ENCODE data around the gene UBR3.
A peak's percentile ranks its signal among the peaks of the same experiment; 100 is the strongest.
"Not testable (repeated sequence)": the region's sequence is repeated elsewhere in the genome, so short reads cannot be mapped to it uniquely, and the experiment has no call there.

Gene UBR3

GRCh38 chr2:169822036-169822435, 5.2 kb upstream of the UBR3 start:
- peak; percentile 20 for DNase-seq (ENCODE audit: low read depth)

GRCh38 chr2:169822785-169823392, 4.4 kb upstream of the UBR3 start:
- DNase-seq (ENCODE audit: low read depth) = peak; percentile 37

- DNase-seq (ENCODE audit: low read depth) = no peak
Observed at GRCh38 chr2:169823996-169824372, 3.3 kb upstream of the UBR3 start.

GRCh38 chr2:169824373-169825333, 2.6 kb upstream of the UBR3 start, which contains the start of gene METTL5:
Gene METTL5, minus strand, starts transcription at chr2:169824905. Its CDS starts 308 bp downstream, at chr2:169824597.
- DNase-seq (ENCODE audit: low read depth) = peak; percentile 75

GRCh38 chr2:169828141-169828811, 1.0 kb downstream of the UBR3 start:
- peak; percentile 78 for DNase-seq (ENCODE audit: low read depth)

- DNase-seq (ENCODE audit: low read depth) = no peak
Observed at GRCh38 chr2:169834401-169834800, 7.1 kb downstream of the UBR3 start.

GRCh38 chr2:169838743-169839489, 11.7 kb downstream of the UBR3 start:
- no peak for DNase-seq (ENCODE audit: low read depth)

- no peak for DNase-seq (ENCODE audit: low read depth)
Observed at GRCh38 chr2:169839954-169840746, 12.9 kb downstream of the UBR3 start.

GRCh38 chr2:169840747-169841142, 13.5 kb downstream of the UBR3 start:
- no peak for DNase-seq (ENCODE audit: low read depth)

- DNase-seq (ENCODE audit: low read depth) = not testable (repeated sequence)
Observed at GRCh38 chr2:169841625-169842024, 14.4 kb downstream of the UBR3 start.

- peak; percentile 9 for DNase-seq (ENCODE audit: low read depth)
Observed at GRCh38 chr2:169845016-169845415, 17.8 kb downstream of the UBR3 start.

GRCh38 chr2:169848959-169849693, 21.9 kb downstream of the UBR3 start:
- DNase-seq (ENCODE audit: low read depth) = not testable (repeated sequence)

GRCh38 chr2:169849710-169850109, 22.5 kb downstream of the UBR3 start:
- no peak for DNase-seq (ENCODE audit: low read depth)

GRCh38 chr2:169853041-169853668, 25.9 kb downstream of the UBR3 start:
- no peak for DNase-seq (ENCODE audit: low read depth)

- DNase-seq (ENCODE audit: low read depth) = not testable (repeated sequence)
Observed at GRCh38 chr2:169855281-169856258, 28.3 kb downstream of the UBR3 start.

- DNase-seq (ENCODE audit: low read depth) = no peak
Observed at GRCh38 chr2:169859423-169859822, 32.2 kb downstream of the UBR3 start.

- DNase-seq (ENCODE audit: low read depth) = no peak
Observed at GRCh38 chr2:169860149-169860548, 32.9 kb downstream of the UBR3 start.

- no peak for DNase-seq (ENCODE audit: low read depth)
Observed at GRCh38 chr2:169862816-169863215, 35.6 kb downstream of the UBR3 start.

GRCh38 chr2:169865492-169865891, 38.2 kb downstream of the UBR3 start:
- no peak for DNase-seq (ENCODE audit: low read depth)

Data from EH (cell line).